Measurements from ENCODE around the gene EVPL.
"Not testable (repeated sequence)": the region's sequence is repeated elsewhere in the genome, so short reads cannot be mapped to it uniquely, and the experiment has no call there.

Gene EVPL

GRCh38 chr17:76048025-76048605 lies 21.0 kb upstream of the EVPL start:
- no peak for DNase-seq

- no peak for DNase-seq
Measured at GRCh38 chr17:76046064-76046463, 19.0 kb upstream of the EVPL start.

GRCh38 chr17:76044475-76045007 lies 17.4 kb upstream of the EVPL start:
- DNase-seq, result not testable (repeated sequence)

- DNase-seq, result not testable (repeated sequence)
Measured at GRCh38 chr17:76042868-76043267, 15.8 kb upstream of the EVPL start.

GRCh38 chr17:76040376-76040775 lies 13.3 kb upstream of the EVPL start:
- DNase-seq, result no peak

- DNase-seq, result no peak
Measured at GRCh38 chr17:76039121-76039520, 12.0 kb upstream of the EVPL start.

GRCh38 chr17:76038050-76038449 lies 10.9 kb upstream of the EVPL start:
- DNase-seq, result no peak

GRCh38 chr17:76036497-76037261 lies 9.6 kb upstream of the EVPL start:
- no peak for DNase-seq

- peak; percentile 90 for DNase-seq
Measured at GRCh38 chr17:76034428-76035350, 7.6 kb upstream of the EVPL start.

GRCh38 chr17:76033139-76033538 lies 6.0 kb upstream of the EVPL start:
- no peak for DNase-seq

- DNase-seq, result no peak
Measured at GRCh38 chr17:76032780-76033108, 5.6 kb upstream of the EVPL start.

GRCh38 chr17:76032073-76032779 lies 5.1 kb upstream of the EVPL start:
- peak; percentile 33 for DNase-seq

- no peak for DNase-seq
Measured at GRCh38 chr17:76026714-76027158, 370 bp downstream of the EVPL start.

- no peak for DNase-seq
Measured at GRCh38 chr17:76025294-76025693, 1.8 kb downstream of the EVPL start.

- DNase-seq, result no peak
Measured at GRCh38 chr17:76024353-76024752, 2.8 kb downstream of the EVPL start.

- no peak for DNase-seq
Measured at GRCh38 chr17:76023900-76024237, 3.2 kb downstream of the EVPL start.

- no peak for DNase-seq
Measured at GRCh38 chr17:76022973-76023899, 3.9 kb downstream of the EVPL start.

GRCh38 chr17:76022285-76022684 lies 4.8 kb downstream of the EVPL start:
- DNase-seq, result no peak

- no peak for DNase-seq
Measured at GRCh38 chr17:76019833-76020467, 7.2 kb downstream of the EVPL start.

GRCh38 chr17:76018801-76019200 lies 8.3 kb downstream of the EVPL start:
- DNase-seq, result no peak

- DNase-seq, result no peak
Measured at GRCh38 chr17:76018340-76018680, 8.8 kb downstream of the EVPL start.
